GM19099 (cell line): Measurements from ENCODE around the gene QSOX1.

Experiments
- POLR2A ChIP-seq: IDR thresholded peaks from 3 replicates; pipeline ENCODE4 v1.6.1; 2011; ENCODE audit warnings: low read depth; ENCODE audit not compliant: insufficient read length; ENCODE audit errors: extremely low read depth

Gene QSOX1

GRCh38 chr1:180141381-180141934 is 13.2 kb upstream of the QSOX1 start:
- no peak for TF ChIP-seq POLR2A

- TF ChIP-seq POLR2A: no peak
Observed at GRCh38 chr1:180143359-180143758, 11.3 kb upstream of the QSOX1 start.

GRCh38 chr1:180144659-180145357 is 9.9 kb upstream of the QSOX1 start:
- no peak for TF ChIP-seq POLR2A

- TF ChIP-seq POLR2A: no peak
Observed at GRCh38 chr1:180145446-180145845, 9.2 kb upstream of the QSOX1 start.

DNA sequence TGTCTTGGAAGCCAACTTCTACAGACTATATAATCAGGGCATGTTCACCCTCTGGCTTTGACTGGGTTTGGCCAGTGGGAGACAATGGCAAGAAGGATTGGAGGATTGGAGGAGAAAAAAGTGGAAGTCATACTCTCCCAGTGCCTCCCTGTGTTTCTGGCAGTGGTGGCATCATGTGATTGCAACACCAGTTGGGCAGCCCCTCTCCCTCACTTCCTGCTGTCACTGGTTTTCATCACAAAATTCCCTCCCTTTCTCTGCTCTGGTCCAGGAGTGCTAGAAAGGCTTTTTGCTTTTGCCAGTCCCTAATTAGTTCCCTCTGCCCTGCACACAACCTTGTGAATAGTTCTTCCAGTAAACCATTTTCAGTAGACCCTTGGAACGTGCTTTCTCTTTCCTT is 3.7 kb upstream of the QSOX1 start:
- no peak for TF ChIP-seq POLR2A

- TF ChIP-seq POLR2A: no peak
Observed at GRCh38 chr1:180151508-180151907, 3.2 kb upstream of the QSOX1 start.

GRCh38 chr1:180152588-180152987 is 2.1 kb upstream of the QSOX1 start:
- TF ChIP-seq POLR2A: no peak

DNA sequence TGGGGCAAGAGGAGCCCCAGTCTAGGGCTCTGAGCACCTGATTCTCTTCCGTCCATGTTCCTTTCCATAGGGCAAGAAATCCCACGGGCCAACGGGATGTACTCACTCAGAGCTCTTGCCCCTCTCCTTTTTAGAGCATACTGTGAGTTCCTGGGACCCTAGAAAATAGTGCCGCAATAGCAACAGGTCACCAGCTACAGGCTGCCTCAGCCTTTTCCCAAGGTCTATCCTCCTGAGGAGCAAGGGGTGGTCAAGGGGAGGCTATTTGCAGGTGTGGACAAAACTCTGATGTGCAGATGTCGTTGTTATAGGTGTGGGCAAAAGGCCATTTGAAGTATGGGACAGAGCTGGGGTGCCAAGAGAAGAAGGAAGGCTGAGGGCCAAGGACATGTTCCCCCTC is 1.6 kb upstream of the QSOX1 start:
- TF ChIP-seq POLR2A: no peak

DNA sequence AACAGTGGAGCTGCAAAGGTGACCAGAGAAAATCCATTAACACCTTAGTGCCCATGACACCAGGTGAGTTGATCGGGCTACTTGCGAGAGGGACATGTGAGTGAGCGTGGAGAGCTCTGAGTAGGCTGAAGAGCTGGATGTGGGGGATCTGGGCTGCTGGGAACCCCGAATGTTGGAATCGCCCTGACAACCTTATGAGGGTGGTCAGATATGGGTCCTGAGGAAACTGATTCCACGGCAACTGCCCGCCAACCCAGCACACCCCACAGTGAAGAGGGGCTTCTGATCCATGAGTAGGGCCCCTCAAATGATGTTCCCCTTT is 705 bp upstream of the QSOX1 start:
- no peak for TF ChIP-seq POLR2A

GRCh38 chr1:180155182-180155682 is 563 bp downstream of the QSOX1 start:
- TF ChIP-seq POLR2A: no peak

- no peak for TF ChIP-seq POLR2A
Observed at GRCh38 chr1:180156201-180156600, 1.5 kb downstream of the QSOX1 start.

DNA sequence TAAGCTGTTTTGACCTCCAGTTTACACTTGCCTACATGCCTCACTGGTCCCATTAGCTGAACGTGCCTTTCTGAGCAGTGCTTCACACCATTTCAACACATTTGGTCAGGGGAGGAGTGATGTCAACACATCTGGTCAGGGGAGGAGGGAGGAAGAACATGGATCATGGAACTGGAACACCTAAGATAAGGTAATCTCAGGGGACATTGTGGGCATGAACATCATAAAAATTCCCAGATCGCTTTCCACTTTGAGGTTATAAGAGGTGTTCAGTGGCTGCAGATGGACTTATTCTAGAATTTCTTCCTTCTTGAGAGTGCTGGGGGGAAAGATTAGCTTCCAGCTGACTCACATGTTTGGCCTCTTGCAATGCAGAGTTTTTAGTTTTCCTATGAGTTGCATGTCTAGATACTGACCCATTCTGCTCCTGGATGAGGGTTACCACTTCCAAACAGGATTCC is 2.0 kb downstream of the QSOX1 start:
- no peak for TF ChIP-seq POLR2A

GRCh38 chr1:180157108-180157507 is 2.4 kb downstream of the QSOX1 start:
- no peak for TF ChIP-seq POLR2A

GRCh38 chr1:180157576-180158057 is 2.9 kb downstream of the QSOX1 start:
- TF ChIP-seq POLR2A: no peak

GRCh38 chr1:180158149-180159147 is 3.8 kb downstream of the QSOX1 start:
- no peak for TF ChIP-seq POLR2A
